ENCODE results near the gene TRPV6.

Gene TRPV6

GRCh38 chr7:142876236-142876960 is 9.1 kb downstream of the TRPV6 start:
- Histone ChIP-seq H3K4me1 (ENCODE audit: control insufficient read depth in 2 of 2, insufficient read depth in 1 of 2, low read depth in 1 of 2, low read length in 2 of 2) (peaks cover 0 to 1% of the 10 kb centered on the region in 2 donors), H3K14ac (ENCODE audit: low read length) (peak overlapping the region; percentile 58), H2BK5ac (ENCODE audit: low read length) (peak overlapping the region; percentile 58), H3K36me3 (replicated peaks in 1 of 2; ENCODE audit: control insufficient read depth in 2 of 2, insufficient read depth in 2 of 2, low read length in 2 of 2) (no peaks in the 10 kb centered on the region), H3K9ac (ENCODE audit: low read depth, low read length, poor library complexity) (no peak overlapping the region), H3K4me2 (ENCODE audit: insufficient read depth, low read length, poor library complexity, severe bottlenecking) (no peak overlapping the region), H3K4ac (ENCODE audit: low read length) (no peak overlapping the region), H2BK12ac (ENCODE audit: low read length) (no peak overlapping the region), H4K91ac (ENCODE audit: low read depth, low read length, poor library complexity) (no peak overlapping the region), H3K27ac (replicated peaks; ENCODE audit: low read length) (no peak overlapping the region), H4K8ac (ENCODE audit: low read depth, low read length) (no peak overlapping the region), H2BK15ac (ENCODE audit: low read length) (no peak overlapping the region), H2AFZ (ENCODE audit: low read length) (no peak overlapping the region), H3K27me3 (ENCODE audit: control insufficient read depth in 3 of 3, insufficient read depth in 3 of 3, low read depth in 1 of 3, low read length in 3 of 3) (peaks cover 0 to 8% (median 0%) of the 10 kb centered on the region in 3 experiments), H3K79me1 (ENCODE audit: low read depth, low read length) (no peaks in the 10 kb centered on the region), H2BK120ac (ENCODE audit: low read depth, low read length) (no peak overlapping the region), H3K23ac (ENCODE audit: low read depth, low read length, poor library complexity) (peak overlapping the region; percentile 17), H3K18ac (ENCODE audit: low read length) (no peak overlapping the region), H2AK5ac (ENCODE audit: low read depth, low read length) (no peak overlapping the region), H3K4me3 (ENCODE audit: low read length in 2 of 2) (no peak overlapping the region), H3K9me3 (replicated peaks in 1 of 2; ENCODE audit: control insufficient read depth in 2 of 2, insufficient read depth in 1 of 2, low read depth in 1 of 2, low read length in 2 of 2) (peaks cover 0 to 9% of the 10 kb centered on the region in 2 donors)
- no CpG with 5 or more reads among the region's 9 CpGs for WGBS, 2 donors (ENCODE audit: extremely low coverage in 2 of 2, insufficient read length in 2 of 2, insufficient replicate concordance in 1 of 2)
- no peak for DNase-seq (ENCODE audit: low spot score)

GRCh38 chr7:142875456-142875855 is 10.1 kb downstream of the TRPV6 start:
- H3K4me3 ChIP-seq (ENCODE audit: low read length in 2 of 2) = peak overlapping the region in 1 of 2 donors; percentile 1
- H2BK12ac ChIP-seq (ENCODE audit: low read length) = no peak overlapping the region
- H3K79me1 ChIP-seq (ENCODE audit: low read depth, low read length) = no peaks in the 10 kb centered on the region
- H3K14ac ChIP-seq (ENCODE audit: low read length) = no peak overlapping the region
- WGBS, 2 donors (ENCODE audit: extremely low coverage in 2 of 2, insufficient read length in 2 of 2, insufficient replicate concordance in 1 of 2) = no CpG with 5 or more reads among the region's 14 CpGs
- peaks cover 0 to 9% of the 10 kb centered on the region in 2 donors for H3K9me3 ChIP-seq (replicated peaks in 1 of 2; ENCODE audit: control insufficient read depth in 2 of 2, insufficient read depth in 1 of 2, low read depth in 1 of 2, low read length in 2 of 2)
- no peak overlapping the region for H4K8ac ChIP-seq (ENCODE audit: low read depth, low read length)
- H2BK120ac ChIP-seq (ENCODE audit: low read depth, low read length) = no peak overlapping the region
- no peak overlapping the region for H2AK5ac ChIP-seq (ENCODE audit: low read depth, low read length)
- no peak overlapping the region for H2AFZ ChIP-seq (ENCODE audit: low read length)
- no peak overlapping the region for H3K9ac ChIP-seq (ENCODE audit: low read depth, low read length, poor library complexity)
- no peak overlapping the region for H2BK5ac ChIP-seq (ENCODE audit: low read length)
- no peaks in the 10 kb centered on the region for H3K36me3 ChIP-seq (replicated peaks in 1 of 2; ENCODE audit: control insufficient read depth in 2 of 2, insufficient read depth in 2 of 2, low read length in 2 of 2)
- no peak overlapping the region for H3K23ac ChIP-seq (ENCODE audit: low read depth, low read length, poor library complexity)
- no peak overlapping the region for H3K27ac ChIP-seq (replicated peaks; ENCODE audit: low read length)
- H3K27me3 ChIP-seq (ENCODE audit: control insufficient read depth in 3 of 3, insufficient read depth in 3 of 3, low read depth in 1 of 3, low read length in 3 of 3) = peaks cover 0 to 6% (median 0%) of the 10 kb centered on the region in 3 experiments
- no peak overlapping the region for H3K4ac ChIP-seq (ENCODE audit: low read length)
- DNase-seq (ENCODE audit: low spot score) = no peak
- no peak overlapping the region for H4K91ac ChIP-seq (ENCODE audit: low read depth, low read length, poor library complexity)
- no peak overlapping the region for H3K4me2 ChIP-seq (ENCODE audit: insufficient read depth, low read length, poor library complexity, severe bottlenecking)
- H3K4me1 ChIP-seq (ENCODE audit: control insufficient read depth in 2 of 2, insufficient read depth in 1 of 2, low read depth in 1 of 2, low read length in 2 of 2) = peaks cover 0 to 1% of the 10 kb centered on the region in 2 donors
- H3K18ac ChIP-seq (ENCODE audit: low read length) = no peak overlapping the region
- no peak overlapping the region for H2BK15ac ChIP-seq (ENCODE audit: low read length)

DNA sequence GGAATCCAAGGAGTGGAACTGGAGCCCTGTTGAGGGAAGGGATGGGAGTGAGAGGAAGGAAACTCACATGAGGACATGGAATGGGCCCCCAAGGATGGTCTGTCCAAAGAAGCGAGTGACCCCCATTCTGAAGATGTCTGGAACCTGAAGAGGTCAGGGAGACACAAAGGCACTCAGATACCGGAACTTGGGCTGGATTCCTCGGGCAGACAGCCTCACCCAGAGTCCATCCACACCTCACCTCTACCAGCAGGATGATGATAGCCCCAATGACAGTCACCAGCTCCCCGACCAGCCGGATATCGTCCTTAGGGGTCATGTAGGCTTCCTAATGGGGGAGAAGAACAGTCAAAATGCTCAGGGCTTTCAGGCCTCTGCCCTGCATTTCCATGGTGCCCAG is 10.7 kb downstream of the TRPV6 start:
- no peak for DNase-seq (ENCODE audit: low spot score)
- Histone ChIP-seq H3K79me1 (ENCODE audit: low read depth, low read length) (no peaks in the 10 kb centered on the region), H2BK5ac (ENCODE audit: low read length) (no peak overlapping the region), H3K4ac (ENCODE audit: low read length) (no peak overlapping the region), H2AFZ (ENCODE audit: low read length) (no peak overlapping the region), H2BK12ac (ENCODE audit: low read length) (no peak overlapping the region), H3K4me2 (ENCODE audit: insufficient read depth, low read length, poor library complexity, severe bottlenecking) (no peak overlapping the region), H3K4me3 (ENCODE audit: low read length in 2 of 2) (no peak overlapping the region), H3K9ac (ENCODE audit: low read depth, low read length, poor library complexity) (no peak overlapping the region), H3K9me3 (replicated peaks in 1 of 2; ENCODE audit: control insufficient read depth in 2 of 2, insufficient read depth in 1 of 2, low read depth in 1 of 2, low read length in 2 of 2) (peaks cover 0 to 9% of the 10 kb centered on the region in 2 donors), H3K36me3 (replicated peaks in 1 of 2; ENCODE audit: control insufficient read depth in 2 of 2, insufficient read depth in 2 of 2, low read length in 2 of 2) (no peaks in the 10 kb centered on the region), H2BK120ac (ENCODE audit: low read depth, low read length) (no peak overlapping the region), H3K4me1 (ENCODE audit: control insufficient read depth in 2 of 2, insufficient read depth in 1 of 2, low read depth in 1 of 2, low read length in 2 of 2) (peaks cover 0 to 1% of the 10 kb centered on the region in 2 donors), H3K18ac (ENCODE audit: low read length) (no peak overlapping the region), H3K14ac (ENCODE audit: low read length) (no peak overlapping the region), H3K23ac (ENCODE audit: low read depth, low read length, poor library complexity) (no peak overlapping the region), H4K8ac (ENCODE audit: low read depth, low read length) (no peak overlapping the region), H3K27me3 (ENCODE audit: control insufficient read depth in 3 of 3, insufficient read depth in 3 of 3, low read depth in 1 of 3, low read length in 3 of 3) (peaks cover 0 to 6% (median 0%) of the 10 kb centered on the region in 3 experiments), H3K27ac (replicated peaks; ENCODE audit: low read length) (no peak overlapping the region), H2AK5ac (ENCODE audit: low read depth, low read length) (no peak overlapping the region), H4K91ac (ENCODE audit: low read depth, low read length, poor library complexity) (no peak overlapping the region), H2BK15ac (ENCODE audit: low read length) (no peak overlapping the region)
- WGBS, 2 donors (ENCODE audit: extremely low coverage in 2 of 2, insufficient read length in 2 of 2, insufficient replicate concordance in 1 of 2) = no CpG with 5 or more reads among the region's 6 CpGs

- Histone ChIP-seq H4K8ac (ENCODE audit: low read depth, low read length) (no peak overlapping the region), H2BK15ac (ENCODE audit: low read length) (no peak overlapping the region), H3K79me1 (ENCODE audit: low read depth, low read length) (no peaks in the 10 kb centered on the region), H3K27me3 (ENCODE audit: control insufficient read depth in 3 of 3, insufficient read depth in 3 of 3, low read depth in 1 of 3, low read length in 3 of 3) (peaks cover 0 to 6% (median 0%) of the 10 kb centered on the region in 3 experiments), H2AFZ (ENCODE audit: low read length) (no peak overlapping the region), H2BK120ac (ENCODE audit: low read depth, low read length) (no peak overlapping the region), H4K91ac (ENCODE audit: low read depth, low read length, poor library complexity) (no peak overlapping the region), H2BK5ac (ENCODE audit: low read length) (no peak overlapping the region), H2AK5ac (ENCODE audit: low read depth, low read length) (no peak overlapping the region), H2BK12ac (ENCODE audit: low read length) (no peak overlapping the region), H3K9me3 (replicated peaks in 1 of 2; ENCODE audit: control insufficient read depth in 2 of 2, insufficient read depth in 1 of 2, low read depth in 1 of 2, low read length in 2 of 2) (peaks cover 0 to 9% of the 10 kb centered on the region in 2 donors), H3K4me2 (ENCODE audit: insufficient read depth, low read length, poor library complexity, severe bottlenecking) (no peak overlapping the region), H3K9ac (ENCODE audit: low read depth, low read length, poor library complexity) (no peak overlapping the region), H3K4ac (ENCODE audit: low read length) (no peak overlapping the region), H3K4me3 (ENCODE audit: low read length in 2 of 2) (no peak overlapping the region), H3K27ac (replicated peaks; ENCODE audit: low read length) (no peak overlapping the region), H3K23ac (ENCODE audit: low read depth, low read length, poor library complexity) (no peak overlapping the region), H3K18ac (ENCODE audit: low read length) (no peak overlapping the region), H3K4me1 (ENCODE audit: control insufficient read depth in 2 of 2, insufficient read depth in 1 of 2, low read depth in 1 of 2, low read length in 2 of 2) (peaks cover 0 to 1% of the 10 kb centered on the region in 2 donors), H3K14ac (ENCODE audit: low read length) (peak overlapping the region; percentile 85), H3K36me3 (replicated peaks in 1 of 2; ENCODE audit: control insufficient read depth in 2 of 2, insufficient read depth in 2 of 2, low read length in 2 of 2) (no peaks in the 10 kb centered on the region)
- WGBS, 2 donors (ENCODE audit: extremely low coverage in 2 of 2, insufficient read length in 2 of 2, insufficient replicate concordance in 1 of 2) = no CpG with 5 or more reads among the region's 7 CpGs
- DNase-seq (ENCODE audit: low spot score) = no peak
Measured at GRCh38 chr7:142874409-142874808, 11.1 kb downstream of the TRPV6 start.
